NCI-H2171 (cell line): ENCODE results near the gene WNT3A.
A peak's percentile ranks its signal among the peaks of the same experiment; 100 is the strongest.

ENCODE experiments used
- DNase-seq: peaks from one replicate; lab custom pipeline; 2025; lab: John Stamatoyannopoulos, UW

The WNT3A gene

GRCh38 chr1:228084797-228085196, 78.0 kb downstream of the WNT3A start:
- DNase-seq, result no peak

GRCh38 chr1:228085287-228085951, 78.6 kb downstream of the WNT3A start:
- DNase-seq, result no peak

- DNase-seq, result no peak
Measured at GRCh38 chr1:228087771-228088251, 81.0 kb downstream of the WNT3A start.

- DNase-seq, result no peak
Measured at GRCh38 chr1:228088586-228089498, 82.0 kb downstream of the WNT3A start.

GRCh38 chr1:228089519-228090380, 83.0 kb downstream of the WNT3A start:
- no peak for DNase-seq

GRCh38 chr1:228090613-228091081, 83.8 kb downstream of the WNT3A start:
- DNase-seq, result no peak

GRCh38 chr1:228091084-228091483, 84.3 kb downstream of the WNT3A start:
- DNase-seq, result no peak

GRCh38 chr1:228092342-228093049, 85.7 kb downstream of the WNT3A start:
- DNase-seq, result no peak

GRCh38 chr1:228093050-228093906, 86.5 kb downstream of the WNT3A start:
- DNase-seq, result peak; percentile 82

GRCh38 chr1:228094432-228095016, 87.7 kb downstream of the WNT3A start:
- DNase-seq, result no peak

GRCh38 chr1:228095161-228095560, 88.4 kb downstream of the WNT3A start:
- DNase-seq, result no peak

- DNase-seq, result no peak
Measured at GRCh38 chr1:228095938-228096337, 89.1 kb downstream of the WNT3A start.

GRCh38 chr1:228096416-228097332, 89.9 kb downstream of the WNT3A start:
- DNase-seq, result no peak

GRCh38 chr1:228097333-228098081, 90.7 kb downstream of the WNT3A start:
- DNase-seq, result no peak

- no peak for DNase-seq
Measured at GRCh38 chr1:228098323-228098931, 91.6 kb downstream of the WNT3A start.

GRCh38 chr1:228099331-228099732, 92.5 kb downstream of the WNT3A start:
- no peak for DNase-seq

- no peak for DNase-seq
Measured at GRCh38 chr1:228100822-228101613, 94.2 kb downstream of the WNT3A start.
